Measurements from ENCODE around the gene EPB41L2. TPM values are rescaled to one million over a fixed set of nuclear protein-coding genes. Genes with fewer than 3 reads are reported as not detected.
A peak's percentile ranks its signal among the peaks of the same experiment; 100 is the strongest.

The EPB41L2 gene
- total RNA-seq, 1 donor: 47.4 TPM

DNA sequence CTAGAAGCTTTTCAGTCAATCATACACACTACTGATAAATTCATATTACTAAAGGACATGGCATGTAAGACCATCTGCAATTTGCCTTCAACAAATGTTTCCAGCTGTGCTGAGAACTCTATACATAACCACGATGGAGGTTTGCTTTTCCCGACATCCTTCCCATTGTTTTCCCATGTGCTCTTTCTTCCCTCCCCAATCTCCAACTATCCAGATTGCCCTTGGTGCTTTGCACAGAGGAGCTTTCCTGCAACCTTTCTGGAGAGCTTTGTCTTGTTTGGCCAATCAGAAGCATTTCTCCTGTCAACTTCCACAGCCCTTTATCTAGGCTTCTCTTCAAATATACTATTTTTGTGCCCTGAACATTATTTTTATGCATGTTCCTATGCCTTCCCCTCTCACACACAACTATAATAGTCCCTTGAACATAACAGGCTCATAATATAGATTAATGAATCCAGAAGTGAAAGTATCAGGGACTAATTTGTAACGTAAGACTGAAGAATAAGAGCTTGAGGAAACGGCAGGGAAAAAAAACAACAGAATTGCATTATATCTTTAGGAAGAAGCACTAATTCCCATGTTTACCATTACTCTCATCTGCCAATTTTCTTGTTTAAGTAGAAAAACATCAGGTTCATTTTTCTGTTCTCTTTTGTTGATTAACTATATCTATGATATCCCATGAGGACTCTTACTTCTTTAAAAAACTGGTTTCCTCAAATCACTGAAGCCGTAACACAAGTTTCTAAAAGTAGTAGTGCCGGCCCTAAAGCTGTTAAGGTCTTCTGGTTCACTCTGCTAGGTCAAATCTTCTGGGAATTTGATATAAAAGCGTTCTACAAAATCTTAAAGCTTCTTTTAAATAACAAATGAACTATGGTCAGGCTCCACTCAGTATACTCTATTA, 215.8 kb downstream of the EPB41L2 start:
- H3K36me3 ChIP-seq (ENCODE audit: insufficient read depth, low read length): no peaks in the 10 kb centered on the region
- no peaks in the 10 kb centered on the region for H3K27me3 ChIP-seq (ENCODE audit: insufficient read depth, low read length)
- no peak for TF ChIP-seq CTCF (IDR thresholded peaks at IDR 0.05; ENCODE audit: extremely low read depth, low read depth, low read length)
- H4K20me1 ChIP-seq (ENCODE audit: insufficient read depth, low read length): no peaks in the 10 kb centered on the region
- no peak overlapping the region for H3K27ac ChIP-seq (ENCODE audit: low read depth, low read length)
- H2AFZ ChIP-seq (ENCODE audit: low read length): no peak overlapping the region
- H3K79me2 ChIP-seq (ENCODE audit: insufficient read depth, low read length): no peaks in the 10 kb centered on the region
- H3K4me1 ChIP-seq (ENCODE audit: insufficient read depth, low read length): no peaks in the 10 kb centered on the region
- no peak overlapping the region for H3K4me3 ChIP-seq (ENCODE audit: insufficient read depth, low read length)
- DNase-seq (ENCODE audit: insufficient read length, low spot score, missing footprints): no peak
- no peaks in the 10 kb centered on the region for H3K9me3 ChIP-seq (ENCODE audit: low read depth, low read length)
- no peak overlapping the region for H3K4me2 ChIP-seq (ENCODE audit: insufficient read depth, low read length)

GRCh38 chr6:130846501-130846900, 216.5 kb downstream of the EPB41L2 start:
- Histone ChIP-seq H3K4me3 (ENCODE audit: insufficient read depth, low read length) (no peak overlapping the region), H3K9me3 (ENCODE audit: low read depth, low read length) (no peaks in the 10 kb centered on the region), H4K20me1 (ENCODE audit: insufficient read depth, low read length) (no peaks in the 10 kb centered on the region), H3K4me2 (ENCODE audit: insufficient read depth, low read length) (no peak overlapping the region), H3K27me3 (ENCODE audit: insufficient read depth, low read length) (no peaks in the 10 kb centered on the region), H3K4me1 (ENCODE audit: insufficient read depth, low read length) (peaks cover 2% of the 10 kb centered on the region), H2AFZ (ENCODE audit: low read length) (no peak overlapping the region), H3K36me3 (ENCODE audit: insufficient read depth, low read length) (no peaks in the 10 kb centered on the region), H3K79me2 (ENCODE audit: insufficient read depth, low read length) (no peaks in the 10 kb centered on the region), H3K27ac (ENCODE audit: low read depth, low read length) (no peak overlapping the region)
- no peak for TF ChIP-seq CTCF (IDR thresholded peaks at IDR 0.05; ENCODE audit: extremely low read depth, low read depth, low read length)
- no peak for DNase-seq (ENCODE audit: insufficient read length, low spot score, missing footprints)

- H3K27ac ChIP-seq (ENCODE audit: low read depth, low read length): no peak overlapping the region
- H3K36me3 ChIP-seq (ENCODE audit: insufficient read depth, low read length): no peaks in the 10 kb centered on the region
- H3K27me3 ChIP-seq (ENCODE audit: insufficient read depth, low read length): no peaks in the 10 kb centered on the region
- no peaks in the 10 kb centered on the region for H3K79me2 ChIP-seq (ENCODE audit: insufficient read depth, low read length)
- H3K4me1 ChIP-seq (ENCODE audit: insufficient read depth, low read length): peaks cover 9% of the 10 kb centered on the region
- no peaks in the 10 kb centered on the region for H4K20me1 ChIP-seq (ENCODE audit: insufficient read depth, low read length)
- peak; percentile 56 for TF ChIP-seq CTCF (IDR thresholded peaks at IDR 0.05; ENCODE audit: extremely low read depth, low read depth, low read length)
- no peak overlapping the region for H3K4me3 ChIP-seq (ENCODE audit: insufficient read depth, low read length)
- no peak overlapping the region for H2AFZ ChIP-seq (ENCODE audit: low read length)
- H3K4me2 ChIP-seq (ENCODE audit: insufficient read depth, low read length): no peak overlapping the region
- no peaks in the 10 kb centered on the region for H3K9me3 ChIP-seq (ENCODE audit: low read depth, low read length)
- DNase-seq (ENCODE audit: insufficient read length, low spot score, missing footprints): no peak
These were observed 219.3 kb downstream of the EPB41L2 start for GRCh38 chr6:130843575-130844320.

Measured in osteoblast (primary cell).